Activated CD4-positive, alpha-beta T cell treated with anti-CD3 and anti-CD28 coated beads, Interleukin-2, amount 50 U/mL, for 4 hours (primary cell): ENCODE results near the gene UHRF2.
"Not testable (repeated sequence)": the region's sequence is repeated elsewhere in the genome, so short reads cannot be mapped to it uniquely, and the experiment has no call there.

ENCODE experiments used
- DNase-seq, 2 experiments: peaks; one replicate each; pipeline ENCODE4 v3.0.0-alpha.2; 2020

Gene UHRF2, protein sequence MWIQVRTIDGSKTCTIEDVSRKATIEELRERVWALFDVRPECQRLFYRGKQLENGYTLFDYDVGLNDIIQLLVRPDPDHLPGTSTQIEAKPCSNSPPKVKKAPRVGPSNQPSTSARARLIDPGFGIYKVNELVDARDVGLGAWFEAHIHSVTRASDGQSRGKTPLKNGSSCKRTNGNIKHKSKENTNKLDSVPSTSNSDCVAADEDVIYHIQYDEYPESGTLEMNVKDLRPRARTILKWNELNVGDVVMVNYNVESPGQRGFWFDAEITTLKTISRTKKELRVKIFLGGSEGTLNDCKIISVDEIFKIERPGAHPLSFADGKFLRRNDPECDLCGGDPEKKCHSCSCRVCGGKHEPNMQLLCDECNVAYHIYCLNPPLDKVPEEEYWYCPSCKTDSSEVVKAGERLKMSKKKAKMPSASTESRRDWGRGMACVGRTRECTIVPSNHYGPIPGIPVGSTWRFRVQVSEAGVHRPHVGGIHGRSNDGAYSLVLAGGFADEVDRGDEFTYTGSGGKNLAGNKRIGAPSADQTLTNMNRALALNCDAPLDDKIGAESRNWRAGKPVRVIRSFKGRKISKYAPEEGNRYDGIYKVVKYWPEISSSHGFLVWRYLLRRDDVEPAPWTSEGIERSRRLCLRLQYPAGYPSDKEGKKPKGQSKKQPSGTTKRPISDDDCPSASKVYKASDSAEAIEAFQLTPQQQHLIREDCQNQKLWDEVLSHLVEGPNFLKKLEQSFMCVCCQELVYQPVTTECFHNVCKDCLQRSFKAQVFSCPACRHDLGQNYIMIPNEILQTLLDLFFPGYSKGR

DNA sequence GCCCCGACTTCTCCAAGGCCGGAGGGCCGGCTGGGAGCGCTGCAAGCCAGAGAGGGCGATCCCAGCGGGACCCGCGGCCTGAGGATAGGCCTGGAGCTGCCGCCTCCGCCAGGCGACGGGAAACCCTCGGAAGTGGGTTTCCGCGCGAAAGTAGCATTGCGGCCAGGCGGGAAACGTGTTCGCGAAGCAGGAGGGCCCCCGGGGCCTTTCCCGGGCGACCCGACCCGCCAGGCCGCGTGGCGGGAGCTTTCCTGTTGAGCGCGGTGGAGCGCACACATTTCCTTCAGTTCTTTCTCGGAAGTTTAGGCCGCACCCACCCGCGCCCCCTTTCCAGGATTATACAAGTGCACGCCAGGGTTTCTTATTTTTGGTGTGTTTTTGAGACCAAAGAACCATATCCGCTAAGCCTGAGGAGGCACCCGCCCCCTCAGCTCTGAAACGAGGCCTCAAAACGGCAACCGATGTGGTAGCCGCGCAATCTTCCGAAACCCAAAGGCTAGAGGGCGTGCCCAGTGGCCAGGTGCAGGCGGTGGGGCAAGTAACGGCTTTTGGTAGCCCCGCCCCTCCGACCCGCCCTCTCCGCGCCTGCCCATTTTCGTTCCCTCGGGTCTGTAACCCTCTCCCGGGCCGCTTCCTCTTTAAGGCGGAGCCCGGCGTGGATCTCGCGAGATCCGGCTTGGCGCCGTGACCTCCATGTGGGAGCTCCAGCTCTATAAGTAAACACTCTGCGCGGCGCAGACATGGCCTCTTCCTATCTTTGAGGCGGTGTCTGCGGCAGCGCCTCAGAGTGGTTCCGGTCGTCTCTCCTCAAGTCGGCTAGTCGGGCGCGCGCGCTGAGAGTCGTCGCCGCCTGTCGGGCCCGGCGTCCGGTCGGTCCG lies at the start of gene UHRF2:
Gene UHRF2 (plus strand): TSS at position 713 of the 878 bp plus-strand sequence. CDS start 292 bp downstream, outside the sequence.
- peak; percentile 100 for DNase-seq

GRCh38 chr9:6367128-6367890 lies 45.7 kb upstream of the UHRF2 start:
- no peak for DNase-seq

GRCh38 chr9:6368831-6369230 lies 44.2 kb upstream of the UHRF2 start:
- DNase-seq: no peak

GRCh38 chr9:6381477-6382012 lies 31.5 kb upstream of the UHRF2 start:
- not testable (repeated sequence) for DNase-seq

DNA sequence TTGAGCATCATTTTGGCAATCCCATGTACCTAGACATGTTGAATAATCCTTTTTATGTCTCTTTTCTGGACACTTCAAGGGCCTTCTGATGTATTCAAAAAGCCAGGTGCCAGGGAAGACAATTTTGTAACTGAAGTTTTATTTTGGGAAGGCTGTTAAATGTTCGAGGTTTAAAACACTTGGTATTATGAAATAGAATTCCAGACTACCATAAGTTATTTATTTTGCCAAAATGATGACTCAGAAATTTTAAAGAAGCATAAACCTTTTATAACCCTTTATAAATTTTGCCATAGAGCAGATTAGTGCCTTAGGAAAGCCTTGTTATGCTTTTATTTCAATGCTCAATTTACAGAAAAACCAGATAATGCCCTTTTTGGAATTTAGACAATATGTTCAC lies 30.3 kb upstream of the UHRF2 start:
- DNase-seq: no peak

- no peak for DNase-seq
Measured at GRCh38 chr9:6383551-6384225, 29.3 kb upstream of the UHRF2 start.

DNA sequence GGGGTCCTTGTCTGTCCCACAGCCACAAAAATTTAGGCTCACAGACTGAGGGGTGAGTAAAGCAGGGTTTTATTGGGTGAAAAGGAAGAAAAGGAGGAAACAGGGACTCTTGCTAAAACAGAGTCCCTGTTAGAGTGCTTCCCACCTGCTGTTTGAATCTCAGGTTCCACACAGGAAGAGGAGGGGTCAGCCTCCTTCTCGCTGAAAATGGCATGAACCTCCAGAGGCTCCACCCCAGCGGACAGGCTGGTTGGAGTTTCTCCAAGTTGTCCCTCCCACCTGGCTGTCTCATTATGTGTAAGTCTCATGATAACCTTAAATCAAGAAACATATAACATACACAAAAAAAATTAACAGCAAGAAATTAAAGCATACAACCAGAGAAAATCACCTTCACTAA lies 28.3 kb upstream of the UHRF2 start:
- DNase-seq: no peak

- no peak for DNase-seq
Measured at GRCh38 chr9:6399071-6399470, 13.9 kb upstream of the UHRF2 start.

- DNase-seq: no peak
Measured at GRCh38 chr9:6405371-6405770, 7.6 kb upstream of the UHRF2 start.

- no peak for DNase-seq
Measured at GRCh38 chr9:6407778-6408177, 5.2 kb upstream of the UHRF2 start.

GRCh38 chr9:6408320-6408719 lies 4.7 kb upstream of the UHRF2 start:
- no peak for DNase-seq

DNA sequence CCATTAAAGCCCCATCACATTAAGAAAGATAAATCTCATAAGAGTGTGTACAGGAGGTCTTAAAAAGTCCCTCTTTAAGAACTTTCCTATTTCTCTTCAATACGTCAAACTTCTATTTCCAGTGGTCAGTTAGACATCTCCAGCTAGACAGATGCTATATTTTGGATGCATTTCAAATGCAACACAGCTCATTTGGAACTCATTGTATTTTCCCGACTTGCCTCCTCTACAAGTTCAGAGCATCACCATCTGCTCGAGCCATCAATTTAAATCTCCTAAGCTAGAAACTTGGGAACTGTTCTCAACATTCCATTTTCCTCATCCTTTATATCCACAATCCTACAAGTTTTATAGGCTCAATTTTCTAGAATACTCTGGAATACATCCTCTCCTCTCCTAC lies 3.2 kb upstream of the UHRF2 start:
- no peak for DNase-seq

DNA sequence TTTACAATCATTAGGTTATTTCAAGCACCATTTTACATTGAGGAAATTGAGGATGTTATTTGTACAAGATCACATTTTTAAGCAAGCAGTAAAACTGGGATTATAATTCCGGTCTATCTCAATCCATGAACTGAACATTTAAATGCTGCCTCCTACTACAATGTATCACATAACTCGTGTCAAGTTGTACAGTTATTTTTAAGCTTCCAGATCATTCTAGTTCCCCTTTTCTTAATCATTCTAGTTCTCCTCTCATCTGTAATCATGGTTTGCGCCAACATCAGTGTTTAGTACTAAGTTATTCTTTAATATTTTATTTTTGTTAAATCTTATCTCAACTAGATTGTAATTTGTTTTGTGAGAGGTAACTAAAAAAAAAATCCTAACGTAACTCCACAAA lies 2.4 kb upstream of the UHRF2 start:
- no peak for DNase-seq

GRCh38 chr9:6413365-6414246 lies 607 bp downstream of the UHRF2 start:
- DNase-seq: peak in 1 of 2 experiments; percentile 24

DNA sequence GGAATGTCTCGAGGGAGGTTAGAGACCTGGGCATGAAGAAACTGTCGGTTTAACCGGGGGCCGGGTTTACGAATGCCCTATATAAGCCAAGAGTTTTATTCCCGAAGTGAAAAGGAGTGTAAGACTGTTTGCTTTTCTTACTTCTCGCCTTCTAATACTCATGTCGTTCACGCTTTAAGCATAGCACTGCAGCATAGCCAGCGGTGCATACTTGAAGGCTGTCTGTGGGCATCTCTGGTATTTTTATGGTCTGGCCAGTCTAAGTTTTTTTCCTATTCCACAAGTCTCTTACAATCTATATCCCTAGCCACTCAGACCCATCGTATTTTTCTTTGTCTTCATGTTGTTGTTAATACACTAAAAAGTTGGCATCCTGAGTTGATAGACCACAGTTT lies 1.2 kb downstream of the UHRF2 start:
- no peak for DNase-seq

DNA sequence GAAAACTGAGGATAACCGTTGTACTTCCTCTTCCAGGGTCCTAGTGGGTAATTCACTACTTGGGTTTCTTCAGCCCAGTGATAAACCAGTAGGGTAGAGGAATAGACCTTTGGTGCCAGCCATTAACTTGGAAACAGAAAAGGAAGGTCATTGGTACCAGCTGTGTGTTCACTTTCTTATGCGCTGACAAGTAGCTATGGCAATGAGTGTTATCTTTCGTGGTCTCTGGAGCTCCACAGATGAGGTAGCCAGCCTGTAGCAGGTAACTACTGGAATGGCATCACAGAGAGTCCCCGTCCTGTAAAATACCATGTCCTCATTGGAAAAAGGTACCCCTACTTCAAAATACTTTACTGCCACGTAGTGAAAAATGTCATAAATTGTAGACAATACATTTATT lies 2.3 kb downstream of the UHRF2 start:
- DNase-seq: no peak

DNA sequence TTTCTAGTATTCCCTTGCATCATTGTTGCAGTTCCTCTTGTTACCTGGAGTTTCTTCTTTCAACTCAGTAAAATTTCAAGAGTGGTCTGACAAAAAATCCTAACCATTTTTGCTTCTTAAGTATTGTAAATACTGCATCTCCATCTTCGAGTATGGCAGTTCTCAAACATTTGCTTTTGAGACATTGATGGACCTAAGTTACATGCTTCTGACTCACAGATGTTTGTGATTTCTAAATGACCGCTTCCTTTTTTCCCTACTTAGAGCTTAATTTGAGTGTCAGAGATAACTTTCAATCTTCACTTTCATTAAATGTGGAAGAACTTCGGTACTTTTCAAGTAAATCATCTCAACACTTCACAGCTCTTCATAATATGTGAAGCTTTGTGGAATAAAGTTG lies 4.2 kb downstream of the UHRF2 start:
- DNase-seq: no peak

DNA sequence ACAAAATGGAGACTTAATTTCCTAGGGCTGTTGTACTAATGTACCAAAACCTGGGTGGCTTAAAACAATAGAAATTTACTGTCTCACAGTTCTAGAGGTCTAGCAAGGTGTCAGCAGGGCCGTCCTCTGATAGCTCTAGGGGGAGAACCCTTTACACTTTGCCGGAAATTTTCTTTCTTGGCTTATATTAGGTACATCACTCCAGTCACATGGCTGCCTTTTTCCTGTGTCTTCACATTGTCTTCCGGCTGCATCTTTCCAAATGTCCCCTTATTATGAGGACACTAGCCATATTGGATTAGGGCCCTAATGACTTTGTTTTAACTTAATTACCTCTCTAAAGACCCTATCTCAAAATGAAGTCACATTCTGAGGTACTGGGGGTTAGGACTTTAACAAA lies 5.8 kb downstream of the UHRF2 start:
- no peak for DNase-seq

DNA sequence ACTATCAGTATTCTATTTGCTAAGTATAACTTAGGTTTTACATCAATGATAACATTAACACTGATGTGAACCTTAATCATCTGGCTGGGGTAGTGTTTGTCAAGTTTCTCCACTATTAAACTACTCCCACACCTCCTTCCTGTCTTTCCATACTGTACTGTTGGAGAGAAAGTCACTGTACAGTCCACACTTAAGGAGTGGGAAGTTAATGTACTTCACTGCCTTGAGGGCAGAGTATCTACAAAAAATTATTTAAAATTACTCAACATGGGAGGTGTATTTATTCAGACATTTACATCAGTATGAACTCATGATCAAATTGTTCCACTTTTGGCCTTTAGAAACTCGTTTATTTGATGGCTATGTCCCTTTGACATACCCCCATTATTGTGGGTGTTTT lies 11.9 kb downstream of the UHRF2 start:
- DNase-seq: no peak

DNA sequence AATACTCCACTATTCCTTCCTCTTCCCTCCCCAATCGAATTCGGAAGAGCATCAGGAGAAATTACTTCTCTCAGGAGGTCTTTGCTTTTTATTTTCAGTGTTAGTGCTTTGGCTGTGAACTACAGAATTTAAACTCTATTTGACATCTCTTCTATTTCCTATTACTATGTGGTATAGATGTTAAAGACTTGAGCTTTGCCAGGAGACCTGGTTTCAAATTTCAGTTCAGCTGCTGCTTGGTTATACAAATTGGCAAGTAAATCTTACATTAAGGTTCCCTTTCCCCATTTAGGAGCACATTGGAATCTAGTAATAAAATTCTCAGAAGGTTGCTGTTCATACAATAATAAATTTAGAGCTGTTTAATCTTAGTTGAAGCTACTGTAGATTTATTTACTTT lies 13.1 kb downstream of the UHRF2 start:
- DNase-seq: no peak
